IMR-90 (cell line): Measurements from ENCODE around the gene CYB5B. TPM values are rescaled to one million over a fixed set of nuclear protein-coding genes. Genes with fewer than 3 reads are reported as not detected.

ENCODE experiments used
- ATAC-seq: fragments of 200-7000 bp; cut with Tn5 transposase; 2 replicates; pipeline ENCODE4 v1.9.1; 2020; ENCODE audit warnings: low read depth, mild to moderate bottlenecking, moderate library complexity
- BruUV-seq: library from RNA; stranded (reverse); fragments of 400-500 nt; replicated peaks from 2 replicates; lab custom pipeline; 2021; lab: Mats Ljungman, UMichigan
- CTCF ChIA-PET: fragments of 300-600 bp; formaldehyde crosslinking; extraction: SDS; loops from one replicate; lab custom pipeline; 2021; ENCODE audit warnings: antibody characterized with exemption; lab: Yijun Ruan, JAX
- POLR2A ChIA-PET: fragments of 300-600 bp; sonication (Branson Sonifier 250); formaldehyde crosslinking; loops from one replicate; lab custom pipeline; 2022; ENCODE audit warnings: antibody characterized with exemption; ENCODE audit not compliant: unreplicated experiment; lab: Charles Lee
- DNase-seq: peaks from one replicate; pipeline ENCODE4 v3.0.0; 2013
- H2AFZ ChIP-seq: replicated peaks from 2 replicates; pipeline ENCODE3; 2013; ENCODE audit warnings: low read length, mild to moderate bottlenecking; ENCODE audit not compliant: poor library complexity
- H2AK5ac ChIP-seq: 2 replicates; pipeline ENCODE4 v1.6.1; 2013; ENCODE audit warnings: low read depth, low read length, inconsistent platforms
- H2AK9ac ChIP-seq: replicated peaks from 2 replicates; pipeline ENCODE3; 2013; ENCODE audit warnings: mild to moderate bottlenecking, low read depth, low read length, moderate library complexity; ENCODE audit not compliant: poor library complexity
- H2BK120ac ChIP-seq: 2 replicates; pipeline ENCODE4 v1.6.1; 2013; ENCODE audit warnings: low read depth, low read length, inconsistent platforms
- H2BK15ac ChIP-seq: 3 replicates; pipeline ENCODE4 v1.6.1; 2013; ENCODE audit warnings: low read depth, low read length, inconsistent platforms
- H2BK20ac ChIP-seq: 2 replicates; pipeline ENCODE4 v1.6.1; 2013; ENCODE audit warnings: low read depth, mild to moderate bottlenecking, inconsistent platforms, low read length, moderate library complexity
- H2BK5ac ChIP-seq: 2 replicates; pipeline ENCODE4 v1.6.1; 2013; ENCODE audit warnings: mild to moderate bottlenecking, low read depth, low read length, inconsistent platforms; ENCODE audit not compliant: poor library complexity, severe bottlenecking
- H3K14ac ChIP-seq: replicated peaks from 2 replicates; pipeline ENCODE4 v1.6.1; 2013; ENCODE audit warnings: low read depth, low read length, inconsistent platforms
- H3K18ac ChIP-seq: 2 replicates; pipeline ENCODE4 v1.6.1; 2013; ENCODE audit warnings: low read depth, low read length, control low read depth
- H3K23ac ChIP-seq: 2 replicates; pipeline ENCODE4 v1.6.1; 2013; ENCODE audit warnings: low read depth, low read length, inconsistent platforms
- H3K27ac ChIP-seq: 2 replicates; pipeline ENCODE4 v1.5.1; 2013; ENCODE audit warnings: mild to moderate bottlenecking, control low read depth, low read length; ENCODE audit not compliant: insufficient read depth
- H3K27me3 ChIP-seq: 2 replicates; pipeline ENCODE4 v1.6.1; 2013; ENCODE audit warnings: low read length; ENCODE audit not compliant: control insufficient read depth, insufficient read depth
- H3K36me3 ChIP-seq: 2 replicates; pipeline ENCODE4 v1.6.1; 2013; ENCODE audit warnings: low read length, mixed read lengths; ENCODE audit not compliant: control insufficient read depth, insufficient read depth
- H3K4ac ChIP-seq: 2 replicates; pipeline ENCODE4 v1.6.1; 2013; ENCODE audit warnings: low read depth, low read length, inconsistent platforms
- H3K4me1 ChIP-seq: 2 replicates; pipeline ENCODE4 v1.6.1; 2013; ENCODE audit warnings: low read length, mixed read lengths; ENCODE audit not compliant: control insufficient read depth, insufficient read depth
- H3K4me2 ChIP-seq: 2 replicates; pipeline ENCODE4 v1.6.1; 2013; ENCODE audit warnings: low read depth, mild to moderate bottlenecking, control low read depth, low read length, moderate library complexity
- H3K4me3 ChIP-seq: 2 replicates; pipeline ENCODE4 v1.5.1; 2013; ENCODE audit warnings: low read depth, mild to moderate bottlenecking, control low read depth, low read length, moderate library complexity; ENCODE audit not compliant: insufficient read depth
- H3K56ac ChIP-seq: 2 replicates; pipeline ENCODE4 v1.6.1; 2013; ENCODE audit warnings: low read length, inconsistent platforms; ENCODE audit not compliant: insufficient read depth; ENCODE audit errors: extremely low read depth
- H3K79me1 ChIP-seq, 2 experiments: 2 replicates each; pipeline ENCODE4 v1.6.1; 2013; ENCODE audit warnings: low read length in 2 of 2, inconsistent platforms in 1 of 2, low read depth in 1 of 2
- H3K9ac ChIP-seq: 2 replicates; pipeline ENCODE4 v1.6.1; 2013; ENCODE audit warnings: low read depth, low read length, control low read depth
- H3K9me1 ChIP-seq: 2 replicates; pipeline ENCODE4 v1.6.1; 2013; ENCODE audit warnings: low read length, inconsistent platforms; ENCODE audit not compliant: insufficient read depth
- H3K9me3 ChIP-seq: 2 replicates; pipeline ENCODE4 v1.6.1; 2013; ENCODE audit warnings: low read length; ENCODE audit not compliant: control insufficient read depth, insufficient read depth
- H4K20me1 ChIP-seq: 2 replicates; pipeline ENCODE4 v1.6.1; 2013; ENCODE audit warnings: low read length, inconsistent platforms; ENCODE audit not compliant: insufficient read depth
- H4K5ac ChIP-seq: 2 replicates; pipeline ENCODE4 v1.6.1; 2013; ENCODE audit warnings: mild to moderate bottlenecking, low read depth, low read length, control low read depth
- H4K8ac ChIP-seq, 2 experiments: 2 replicates each; pipeline ENCODE4 v1.6.1; 2013; ENCODE audit warnings: low read depth in 2 of 2, low read length in 2 of 2, control low read depth in 1 of 2, inconsistent platforms in 1 of 2
- H4K91ac ChIP-seq: 2 replicates; pipeline ENCODE4 v1.6.1; 2013; ENCODE audit warnings: low read depth, low read length, inconsistent platforms; ENCODE audit not compliant: insufficient read depth
- BHLHE40 ChIP-seq: fragments of 150-350 bp; IDR thresholded peaks from 2 replicates; pipeline ENCODE4 v1.6.1; 2016; ENCODE audit warnings: mild to moderate bottlenecking, low read depth, low read length
- CEBPB ChIP-seq: IDR thresholded peaks from 2 replicates; pipeline ENCODE4 v1.6.1; 2012; ENCODE audit warnings: low read depth, low read length, improper control_type of control experiment
- CHD1 ChIP-seq: IDR thresholded peaks from 2 replicates; pipeline ENCODE4 v1.6.1; 2012; ENCODE audit warnings: low read depth, low read length, improper control_type of control experiment
- CTCF ChIP-seq: conservative IDR thresholded peaks from 2 replicates; pipeline ENCODE4 v1.5.1; 2012; ENCODE audit warnings: mild to moderate bottlenecking, low read depth, low read length, improper control_type of control experiment
- MAFK ChIP-seq: IDR thresholded peaks from 2 replicates; pipeline ENCODE4 v1.6.1; 2012; ENCODE audit warnings: low read depth, low read length, improper control_type of control experiment
- MAZ ChIP-seq: IDR thresholded peaks from 2 replicates; pipeline ENCODE4 v1.6.1; 2012; ENCODE audit warnings: low read depth, mild to moderate bottlenecking, low read length, improper control_type of control experiment, moderate library complexity, borderline replicate concordance
- MXI1 ChIP-seq: IDR thresholded peaks from 2 replicates; pipeline ENCODE4 v1.6.1; 2012; ENCODE audit warnings: low read depth, mild to moderate bottlenecking, low read length, moderate library complexity, borderline replicate concordance
- NFE2L2 ChIP-seq: fragments of 150-350 bp; IDR thresholded peaks from 2 replicates; pipeline ENCODE4 v1.6.1; 2016; ENCODE audit warnings: low read depth, mild to moderate bottlenecking, low read length
- POLR2A ChIP-seq: IDR thresholded peaks from 2 replicates; pipeline ENCODE4 v1.6.1; 2012; ENCODE audit warnings: mild to moderate bottlenecking, low read depth, low read length
- RAD21 ChIP-seq: IDR thresholded peaks from 2 replicates; pipeline ENCODE4 v1.6.1; 2012; ENCODE audit warnings: low read length, improper control_type of control experiment
- RCOR1 ChIP-seq: IDR thresholded peaks from 2 replicates; pipeline ENCODE4 v1.6.1; 2012; ENCODE audit warnings: mild to moderate bottlenecking, low read length, improper control_type of control experiment; ENCODE audit not compliant: insufficient replicate concordance
- RFX5 ChIP-seq: IDR thresholded peaks from 2 replicates; pipeline ENCODE4 v1.8.0; 2012; ENCODE audit warnings: low read depth, mild to moderate bottlenecking, low read length, moderate library complexity
- SMC3 ChIP-seq: fragments of 150-350 bp; IDR thresholded peaks from 2 replicates; pipeline ENCODE4 v1.6.1; 2016; ENCODE audit warnings: low read depth, mild to moderate bottlenecking, antibody characterized with exemption, low read length, moderate library complexity
- WGBS, 2 experiments: methylation state at CpG; one replicate each; pipeline versions ENCODE4 v1.1.5 to v1.1.7; 2013; ENCODE audit warnings: missing lambda C conversion rate in 2 of 2; ENCODE audit not compliant: insufficient read length in 1 of 2; ENCODE audit errors: extremely low coverage in 2 of 2; 5-methylcytosine and 5-hydroxymethylcytosine counted together
- dilution Hi-C: fragments of 300-500 bp; cut with HindIII; formaldehyde crosslinking; loops from one replicate; pipeline ENCODE4 v1.14.3; 2018; ENCODE audit warnings: low sequenced_read_pairs; ENCODE audit not compliant: unreplicated experiment
- in situ Hi-C: fragments of 300-500 bp; cut with MboI; formaldehyde crosslinking; loops from 3 replicates; pipeline ENCODE4 v1.14.3; 2019; ENCODE audit warnings: low sequenced_read_pairs, inconsistent platforms, mixed read lengths
- intact Hi-C: fragments of 100-400 bp; cut with micrococcal nuclease; formaldehyde crosslinking; loops from 2 replicates; pipeline ENCODE4 v1.10.0; 2022
- polyA plus RNA-seq, 3 experiments: library from polyadenylated mRNA; depleted of rRNA; stranded (reverse); fragments of >200 nt; gene quantifications; 2 replicates each; pipeline ENCODE4 v1.2.3, GENCODE V29; 2012; ENCODE audit warnings: low replicate concordance in 1 of 3
- total RNA-seq: library from RNA; depleted of rRNA; stranded (reverse); fragments of >200 nt; gene quantifications from 2 replicates; pipeline ENCODE4 v1.2.3, GENCODE V29; 2012

The CYB5B gene
- total and polyA plus RNA-seq, 2 of the 4 experiments (the other 2 are of a cell fraction), result 100 to 102 TPM

DNA sequence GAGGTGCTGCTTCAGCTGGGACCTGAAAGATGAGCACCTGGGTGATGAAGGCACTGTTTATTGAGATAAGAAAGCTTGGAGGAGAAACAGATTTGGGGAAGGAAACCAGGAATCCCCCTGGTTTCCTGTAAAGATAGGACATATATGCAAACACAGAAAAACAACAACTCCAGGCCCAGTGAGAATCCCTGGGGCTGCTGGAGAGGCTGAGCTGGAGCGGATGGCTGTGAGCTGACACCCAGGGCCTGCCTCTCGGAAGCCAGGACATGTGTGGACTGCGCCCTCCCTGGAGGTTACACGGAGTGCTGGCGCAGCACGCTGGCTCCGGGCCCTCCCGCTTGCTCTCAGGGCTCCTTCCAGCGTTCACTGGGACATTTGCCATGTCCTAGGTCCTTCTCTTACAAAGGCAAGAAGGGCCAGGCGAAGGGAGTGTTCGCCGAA, 57.5 kb downstream of the CYB5B start:
- H4K8ac ChIP-seq, result peak overlapping the region in 1 of 2 experiments; percentile 67; a peak in 2 of 4 replicates
- DNase-seq (peak; percentile 48), ATAC-seq (peak; percentile 25; the same call in 1 of the 2 replicates)
- peak overlapping the region; percentile 2 for H2BK5ac ChIP-seq
- in situ Hi-C loops, result no loop called here
- H3K4me3 ChIP-seq, result no peak overlapping the region
- no peaks in the 10 kb centered on the region for H3K27me3 ChIP-seq
- POLR2A ChIA-PET, result no interaction called here
- no peaks in the 10 kb centered on the region for H3K9me3 ChIP-seq
- no peak overlapping the region; the same call in 1 of the 2 replicates for H3K23ac ChIP-seq
- intact Hi-C loops, result no loop called here
- H2BK15ac ChIP-seq, result 0 out of 3 replicates have a peak overlapping the region, but pooled peaks have one; percentile 65
- peak overlapping the region; percentile 14 for H3K4ac ChIP-seq
- peak overlapping the region; percentile 52; the same call in 1 of the 2 replicates for H3K27ac ChIP-seq
- no peaks in the 10 kb centered on the region for H3K36me3 ChIP-seq
- H3K4me2 ChIP-seq, result no peak overlapping the region
- H2BK120ac ChIP-seq, result peak overlapping the region; percentile 21
- H3K79me1 ChIP-seq, result no peaks in the 10 kb centered on the region
- peak overlapping the region; percentile 59 for H3K18ac ChIP-seq
- H2AFZ ChIP-seq, result peak overlapping the region; percentile 86
- dilution Hi-C loops, result no loop called here
- peak overlapping the region; percentile 51 for H3K14ac ChIP-seq
- H4K91ac ChIP-seq, result peak overlapping the region; percentile 59
- H2AK5ac ChIP-seq, result peak overlapping the region; percentile 71
- H2AK9ac ChIP-seq, result peak overlapping the region; percentile 77
- H4K20me1 ChIP-seq, result 0 out of 2 replicates have a peak, but pooled peaks cover under 1% of the 10 kb centered on the region
- H3K56ac ChIP-seq, result no peak overlapping the region
- peaks cover 15% of the 10 kb centered on the region for H3K9me1 ChIP-seq
- H3K4me1 ChIP-seq, result peaks cover 22% of the 10 kb centered on the region
- no TSS peak for BruUV-seq
- 41% methylated on average over 9 of the region's 12 CpGs; no CpG with 5 or more reads in 1 of the 2 experiments for WGBS, 2 experiments
- CTCF ChIA-PET, result no interaction called here
- peak overlapping the region; percentile 44 for H4K5ac ChIP-seq
- peak overlapping the region; percentile 43; the same call in 1 of the 2 replicates for H2BK20ac ChIP-seq
- TF ChIP-seq POLR2A (no peak), CHD1 (no peak), MAFK (no peak), BHLHE40 (no peak), NFE2L2 (no peak), RFX5 (no peak), MXI1 (no peak), CEBPB (no peak), RCOR1 (no peak), SMC3 (no peak), CTCF (no peak), RAD21 (no peak), MAZ (no peak)
- no peak overlapping the region; the same call in 1 of the 2 replicates for H3K9ac ChIP-seq
